ENCODE measurements around the gene TMEM60. TPM values are rescaled to one million over a fixed set of nuclear protein-coding genes. Genes with fewer than 3 reads are reported as not detected.

The TMEM60 gene
- total and polyA plus RNA-seq, 2 of the 8 experiments (the other 6 are each of a cell fraction or from before 2014, with no cell fraction given): 22.1 to 29.2 TPM

DNA sequence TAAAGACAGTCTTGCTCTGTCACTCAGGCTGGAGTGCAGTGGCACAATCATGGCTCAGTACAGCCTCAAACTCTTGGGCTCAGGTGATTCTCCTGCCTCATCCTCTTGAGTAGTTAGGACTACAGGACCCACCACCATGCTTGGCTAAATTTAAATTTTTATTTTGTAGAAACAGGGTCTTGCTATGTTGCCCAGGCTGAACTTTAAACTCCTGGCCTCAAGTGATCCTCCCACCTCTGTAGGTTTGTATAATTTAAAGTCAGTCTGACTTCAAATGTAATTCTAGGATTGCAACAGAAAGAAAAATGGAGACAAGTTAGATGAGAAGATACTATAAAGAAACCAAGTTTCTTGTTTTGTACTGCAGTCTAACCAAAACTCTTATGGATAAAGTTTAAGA is 11.5 kb downstream of the TMEM60 start (continued):
- TF ChIP-seq POU5F1 (IDR thresholded peaks at IDR 0.05; ENCODE audit: low read depth, low read length) (no peak), CHD1 (IDR thresholded peaks at IDR 0.05; ENCODE audit: low read depth, low read length) (no peak)
